Measurements from ENCODE around the gene NEURL3.
A peak's percentile ranks its signal among the peaks of the same experiment; 100 is the strongest.

NEURL3 gene

GRCh38 chr2:96534141-96534540, 29.0 kb upstream of the NEURL3 start:
- DNase-seq (ENCODE audit: insufficient read length, low spot score): no peak
- no peak for TF ChIP-seq CTCF (IDR thresholded peaks at IDR 0.05; ENCODE audit: insufficient read depth, missing control alignments)
- FAIRE-seq: no peak

- FAIRE-seq (no peak), DNase-seq (ENCODE audit: insufficient read length, low spot score) (no peak)
Measured at GRCh38 chr2:96533292-96534073, 28.3 kb upstream of the NEURL3 start.

GRCh38 chr2:96532641-96533291, 27.6 kb upstream of the NEURL3 start:
- FAIRE-seq (no peak), DNase-seq (ENCODE audit: insufficient read length, low spot score) (no peak)
- no peak for TF ChIP-seq CTCF (IDR thresholded peaks at IDR 0.05; ENCODE audit: insufficient read depth, missing control alignments)

More at GRCh38 chr2:96533292-96534073, 28.3 kb upstream of the NEURL3 start:
- TF ChIP-seq CTCF (IDR thresholded peaks at IDR 0.05; ENCODE audit: insufficient read depth, missing control alignments): no peak

- DNase-seq (ENCODE audit: insufficient read length, low spot score): peak; percentile 91
- no peak for TF ChIP-seq CTCF (IDR thresholded peaks at IDR 0.05; ENCODE audit: insufficient read depth, missing control alignments)
- FAIRE-seq: no peak
Measured at GRCh38 chr2:96531872-96532505, 26.8 kb upstream of the NEURL3 start.

- DNase-seq (ENCODE audit: insufficient read length, low spot score) (no peak), FAIRE-seq (no peak)
- TF ChIP-seq CTCF (IDR thresholded peaks at IDR 0.05; ENCODE audit: insufficient read depth, missing control alignments): no peak
Measured at GRCh38 chr2:96531366-96531765, 26.2 kb upstream of the NEURL3 start.

GRCh38 chr2:96530474-96531357, 25.6 kb upstream of the NEURL3 start:
- FAIRE-seq (no peak), DNase-seq (ENCODE audit: insufficient read length, low spot score) (no peak)

More at GRCh38 chr2:96530474-96531357, 25.6 kb upstream of the NEURL3 start:
- TF ChIP-seq CTCF (IDR thresholded peaks at IDR 0.05; ENCODE audit: insufficient read depth, missing control alignments): no peak
